Stimulated activated CD4-positive, alpha-beta T cell treated with anti-CD3 and anti-CD28 coated beads, Interleukin-4, amount 100 ng/mL, for 4 hours (primary cell): Measurements from ENCODE around the gene RPL13A.
A peak's percentile ranks its signal among the peaks of the same experiment; 100 is the strongest.

Experiments used
- DNase-seq, 2 experiments: peaks; one replicate each; pipeline ENCODE4 v3.0.0-alpha.2; 2020

RPL13A gene

DNA sequence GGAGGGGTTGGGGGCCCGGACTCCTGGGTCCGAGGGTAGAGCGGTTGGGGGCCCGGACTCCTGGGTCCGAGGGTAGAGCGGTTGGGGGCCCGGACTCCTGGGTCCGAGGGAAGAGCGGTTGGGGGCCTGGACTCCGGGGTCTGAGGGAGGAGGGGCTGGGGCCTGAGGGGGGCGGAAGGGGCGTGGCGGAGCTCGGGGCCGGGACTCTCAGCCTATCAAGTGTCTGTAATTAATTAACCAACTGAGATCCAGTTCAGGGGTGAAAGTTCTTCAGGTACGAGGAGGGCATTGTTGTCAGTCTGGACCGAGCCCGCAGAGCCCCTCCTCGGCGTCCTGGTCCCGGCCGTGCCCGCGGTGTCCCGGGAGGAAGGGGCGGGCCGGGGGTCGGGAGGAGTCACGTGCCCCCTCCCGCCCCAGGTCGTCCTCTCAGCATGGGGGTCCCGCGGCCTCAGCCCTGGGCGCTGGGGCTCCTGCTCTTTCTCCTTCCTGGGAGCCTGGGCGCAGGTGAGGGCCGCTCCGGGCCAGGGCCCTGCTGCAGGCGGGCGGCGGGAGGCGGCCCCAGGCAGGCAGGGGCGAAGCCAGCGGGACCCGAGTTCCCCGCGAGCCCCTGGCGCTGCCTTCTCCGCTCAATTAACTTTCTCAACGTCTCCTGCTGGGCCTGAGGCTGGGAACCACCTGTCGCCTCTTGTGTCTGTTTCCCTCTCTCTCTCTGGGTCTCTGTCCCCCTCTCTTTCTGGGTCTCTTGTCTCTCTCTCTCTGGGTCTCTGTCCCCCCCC, 25.8 kb downstream of the RPL13A start:
- peak in 1 of 2 experiments; percentile 44 for DNase-seq

- DNase-seq = no peak
Measured at GRCh38 chr19:49513746-49514118, 26.3 kb downstream of the RPL13A start.

GRCh38 chr19:49514151-49514550, 26.7 kb downstream of the RPL13A start:
- DNase-seq = no peak

DNA sequence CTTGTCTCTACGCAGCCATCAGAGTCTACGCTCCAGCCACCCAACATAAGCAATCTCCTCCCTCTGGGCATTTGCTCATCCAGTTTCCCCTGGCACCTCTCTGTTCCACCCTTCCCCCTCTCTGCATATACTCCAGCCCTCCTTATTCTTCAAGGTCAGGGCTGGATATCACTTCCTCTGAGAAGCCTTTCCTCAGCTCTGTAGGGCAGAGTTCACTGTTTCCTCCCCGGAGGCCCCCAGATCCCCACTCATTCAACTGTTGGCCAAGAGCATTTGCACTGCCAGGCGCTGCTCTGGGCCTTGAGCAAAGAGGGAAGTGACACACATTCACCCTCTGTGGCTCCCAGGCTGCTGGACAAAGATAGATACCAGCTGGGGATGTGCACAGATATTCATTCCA, 28.4 kb downstream of the RPL13A start:
- no peak for DNase-seq

DNA sequence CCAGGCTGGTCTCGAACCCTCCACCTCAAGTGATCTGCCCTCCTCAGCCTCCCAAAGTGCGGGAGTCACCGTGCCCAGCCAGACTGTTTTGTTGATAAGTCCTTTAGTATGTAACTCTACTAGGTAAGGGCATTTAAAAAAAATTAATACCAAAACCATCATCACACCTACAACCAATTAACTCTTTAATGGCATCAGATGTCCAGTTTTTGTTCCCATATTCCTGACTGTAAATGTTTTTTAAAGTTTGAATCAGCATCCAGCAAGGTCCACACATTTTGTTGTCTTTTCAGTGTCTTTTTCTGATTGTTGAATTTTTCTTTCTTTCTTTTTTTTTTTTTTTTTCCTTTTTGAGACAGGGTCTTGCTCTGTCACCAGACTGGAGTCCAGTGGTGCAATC, 30.6 kb downstream of the RPL13A start:
- DNase-seq = no peak

DNA sequence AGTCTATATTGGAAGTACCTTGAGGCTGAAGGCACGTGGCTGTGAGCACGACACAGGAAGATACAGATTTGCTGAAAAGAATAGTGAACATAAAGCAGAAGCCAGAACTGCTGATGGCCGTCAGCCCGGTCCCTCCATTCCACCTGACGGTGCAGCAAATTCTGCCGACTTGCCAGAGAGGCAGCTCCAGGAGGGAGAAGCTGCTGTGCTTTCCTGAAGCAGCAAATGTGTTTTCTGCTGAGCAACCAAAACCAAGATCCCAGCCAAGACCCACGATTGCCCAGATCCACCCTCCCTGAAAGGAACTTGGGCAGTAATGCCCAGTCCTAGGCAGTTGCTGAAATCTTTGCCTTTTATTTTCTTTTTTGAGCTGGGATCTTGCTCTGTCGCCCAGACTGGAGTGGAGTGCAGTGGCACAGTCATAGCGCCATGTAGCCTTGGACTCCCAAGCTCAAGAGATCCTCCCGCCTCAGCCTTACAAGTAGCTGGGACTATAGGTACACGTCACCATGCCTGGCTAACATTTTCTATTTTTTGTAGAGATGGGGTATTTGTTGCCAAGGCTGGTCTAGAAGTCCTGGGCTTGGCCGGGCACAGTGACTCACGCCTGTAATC, 33.4 kb downstream of the RPL13A start:
- DNase-seq = no peak

- no peak for DNase-seq
Measured at GRCh38 chr19:49524812-49525455, 37.5 kb downstream of the RPL13A start.

GRCh38 chr19:49528211-49528771, 40.9 kb downstream of the RPL13A start:
- DNase-seq = no peak

DNA sequence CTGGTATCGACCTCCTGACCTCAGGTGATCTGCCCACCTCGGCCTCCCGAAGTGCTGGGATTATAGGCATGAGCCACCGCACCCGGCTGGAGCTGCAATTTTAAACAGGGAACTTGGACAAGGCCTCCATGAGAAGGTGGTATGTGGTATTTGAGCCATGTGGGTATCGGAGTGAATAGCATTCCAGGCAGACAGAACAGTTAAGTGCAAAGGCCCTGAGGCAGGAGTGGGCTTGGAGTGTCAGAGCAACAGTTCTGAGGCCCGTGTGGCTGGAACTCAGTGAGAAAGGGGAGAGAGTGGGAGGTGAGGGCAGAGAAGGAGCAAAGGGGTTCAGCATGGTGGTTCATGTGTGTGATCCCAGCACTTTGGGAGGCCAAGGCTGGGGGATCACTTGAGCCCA, 43.3 kb downstream of the RPL13A start:
- no peak for DNase-seq

DNA sequence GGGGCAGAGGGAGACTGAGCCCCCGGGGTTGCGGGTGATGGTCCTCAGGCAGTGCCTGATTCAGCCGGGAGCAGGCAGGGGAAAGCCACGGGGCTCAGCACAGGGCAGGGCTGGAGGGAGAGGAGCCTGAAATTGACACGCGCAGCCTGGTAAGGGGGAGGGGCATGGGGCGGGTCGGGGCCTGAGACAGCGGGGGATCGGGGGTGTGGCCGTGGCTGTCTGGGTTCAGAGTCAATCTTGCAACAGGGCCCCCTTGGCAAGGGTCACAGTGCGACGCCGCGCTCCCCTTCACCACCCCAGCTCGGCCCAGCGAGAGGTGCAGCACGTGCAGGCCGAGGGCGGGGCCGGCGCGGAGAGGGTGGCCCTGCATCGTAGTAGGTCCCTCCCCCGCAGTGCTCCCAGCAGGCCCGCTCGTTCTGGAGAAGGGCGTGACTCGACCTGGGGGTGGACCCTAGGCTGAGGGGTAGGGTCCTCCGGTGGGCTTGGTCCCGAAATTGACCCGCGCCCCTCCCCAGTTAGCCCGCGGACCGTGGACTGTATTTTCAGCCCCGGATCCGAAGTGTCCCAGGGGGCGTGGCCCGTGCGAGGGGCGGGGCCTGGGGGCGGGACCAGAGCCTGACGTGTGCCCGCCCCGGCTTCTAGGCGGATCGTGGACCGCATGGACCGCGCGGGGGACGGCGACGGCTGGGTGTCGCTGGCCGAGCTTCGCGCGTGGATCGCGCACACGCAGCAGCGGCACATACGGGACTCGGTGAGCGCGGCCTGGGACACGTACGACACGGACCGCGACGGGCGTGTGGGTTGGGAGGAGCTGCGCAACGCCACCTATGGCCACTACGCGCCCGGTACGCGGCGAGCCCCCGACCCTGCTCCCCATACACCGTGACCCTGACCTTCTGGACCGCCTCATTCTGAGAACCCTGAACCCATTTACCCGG, 46.4 kb downstream of the RPL13A start:
- peak; percentile 80 to 86 for DNase-seq

DNA sequence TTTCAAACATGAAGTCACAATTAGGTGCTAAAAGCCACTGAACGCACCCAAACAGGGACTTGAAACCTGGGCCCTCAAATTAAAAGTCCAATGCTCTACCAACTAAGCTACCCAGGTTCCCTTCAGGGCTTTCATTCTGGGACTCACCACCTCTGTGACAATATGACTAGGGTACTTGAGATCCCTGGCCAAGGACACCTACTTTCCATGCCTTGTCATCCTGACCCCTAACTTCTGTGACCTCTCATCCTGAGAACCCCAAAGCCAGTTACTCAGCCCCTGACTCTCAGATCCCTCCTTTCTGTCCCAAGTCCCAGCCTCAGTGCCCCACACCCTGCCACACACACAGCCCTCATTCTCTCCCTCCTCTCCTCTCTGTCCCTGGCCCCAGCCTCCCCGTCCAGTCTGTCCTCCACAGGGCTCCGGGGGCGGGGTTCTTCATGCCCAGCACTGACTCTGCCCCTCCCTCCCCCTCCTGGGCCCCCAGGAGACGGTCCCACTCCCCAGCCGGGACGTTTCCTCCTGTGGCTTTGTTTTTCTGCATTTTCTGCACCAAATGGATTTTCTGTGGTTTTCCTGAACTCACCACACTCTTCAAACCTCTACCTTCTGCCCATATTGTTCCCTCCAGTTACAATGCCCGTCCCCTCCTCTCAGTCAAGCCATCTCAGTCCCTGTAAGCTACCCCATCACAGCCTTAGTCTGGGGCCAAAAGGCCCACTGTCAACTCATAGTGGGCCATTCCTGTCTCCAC, 47.4 kb downstream of the RPL13A start:
- DNase-seq = no peak

- no peak for DNase-seq
Measured at GRCh38 chr19:49536921-49537462, 49.6 kb downstream of the RPL13A start.

DNA sequence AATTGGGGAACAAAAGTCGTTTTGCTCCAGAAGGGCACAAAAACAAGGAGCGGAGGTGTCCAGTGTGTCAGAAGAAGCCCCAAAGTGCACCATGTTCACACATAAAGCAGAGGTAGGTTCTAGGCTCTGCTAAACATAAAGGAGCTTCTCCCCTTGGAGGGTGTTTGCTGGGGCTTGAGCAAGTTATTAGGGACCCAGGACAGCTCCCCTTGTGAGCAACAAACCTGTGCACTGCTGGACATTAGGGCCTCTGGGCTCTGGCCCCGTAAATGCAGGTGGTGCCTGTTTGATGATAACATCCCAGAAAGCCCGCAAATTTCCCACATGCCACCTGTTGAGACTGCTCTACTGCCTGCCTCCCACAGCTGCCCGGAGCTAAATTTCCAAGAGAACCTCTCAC, 51.2 kb downstream of the RPL13A start:
- DNase-seq = no peak

DNA sequence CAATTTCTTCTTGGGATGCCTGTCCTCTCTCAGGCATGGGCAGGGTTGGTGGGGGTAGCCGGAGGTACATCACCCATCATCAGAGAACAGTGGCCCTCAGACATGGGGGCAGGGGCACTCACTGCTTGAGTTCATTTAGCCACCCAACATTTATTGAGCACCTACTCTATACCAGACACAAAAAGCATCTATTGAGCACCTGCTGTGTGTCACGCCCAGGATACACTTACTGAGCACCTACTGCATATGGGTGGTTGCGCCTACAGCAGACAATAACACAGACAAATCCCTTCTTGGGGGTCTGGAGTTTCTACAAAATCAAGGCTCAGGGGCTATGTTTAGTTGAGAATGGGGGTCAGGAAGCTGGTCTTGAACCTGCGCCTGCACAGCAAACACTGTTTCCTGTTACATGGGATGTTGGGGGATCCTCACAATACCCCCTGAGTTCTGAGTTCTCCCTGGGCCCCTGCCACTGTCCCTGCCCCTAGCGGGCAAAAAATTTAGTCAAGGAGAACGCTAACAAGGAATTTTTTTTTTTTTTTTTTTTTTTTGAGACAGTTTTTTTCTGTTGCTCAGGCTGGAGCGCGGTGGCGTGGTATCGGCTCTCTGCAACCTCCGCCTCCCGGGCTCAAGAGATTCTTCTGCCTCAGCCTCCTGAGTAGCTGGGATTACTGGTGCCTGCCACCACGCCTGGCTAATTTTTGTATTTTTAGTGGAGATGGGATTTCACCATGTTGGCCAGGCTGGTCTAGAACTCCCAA, 52.0 kb downstream of the RPL13A start:
- DNase-seq = no peak
